ENCODE data around the gene HOATZ.

Gene HOATZ

DNA sequence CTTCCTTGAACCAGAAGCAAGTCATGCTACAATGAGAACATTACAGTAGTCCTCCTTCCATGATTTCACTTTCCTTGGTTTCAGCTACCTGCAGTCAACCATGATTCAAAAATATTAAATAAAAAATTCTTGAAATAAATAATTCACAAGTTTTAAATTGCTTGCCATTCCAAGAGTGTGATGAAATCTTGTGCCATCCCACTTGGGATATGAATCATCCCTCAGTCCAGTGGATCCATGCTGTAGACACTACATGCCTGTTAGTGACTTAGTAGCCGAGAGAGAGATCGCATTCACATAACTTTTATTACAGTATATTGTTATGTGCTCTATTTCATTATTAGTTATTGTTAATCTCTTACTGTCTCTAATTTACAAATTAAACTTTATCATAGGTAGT, 6.0 kb downstream of the HOATZ start:
- Histone ChIP-seq H3K27me3 (ENCODE audit: insufficient read depth, low read length) (0 out of 2 replicates have a peak, but pooled peaks cover 4% of the 10 kb centered on the region), H2AFZ (ENCODE audit: low read length) (no peak overlapping the region), H3K36me3 (ENCODE audit: insufficient read depth, low read length) (no peaks in the 10 kb centered on the region), H3K4me2 (ENCODE audit: low read length) (no peak overlapping the region), H3K4me3 (ENCODE audit: low read depth, low read length, poor library complexity, severe bottlenecking) (no peak overlapping the region), H3K9ac (ENCODE audit: low read length) (no peak overlapping the region), H3K9me3 (ENCODE audit: low read length) (no peaks in the 10 kb centered on the region), H3K27ac (ENCODE audit: low read depth, low read length, poor library complexity, severe bottlenecking) (no peak overlapping the region), H4K20me1 (ENCODE audit: insufficient read depth, low read length) (no peaks in the 10 kb centered on the region), H3K79me2 (ENCODE audit: insufficient read depth, low read length) (no peaks in the 10 kb centered on the region), H3K9me2 (ENCODE audit: low read depth, low read length) (no peaks in the 10 kb centered on the region), H3F3A (ENCODE audit: insufficient read depth, low read length) (no peaks in the 10 kb centered on the region), H3K4me1 (ENCODE audit: insufficient read depth, low read length, severe bottlenecking) (no peaks in the 10 kb centered on the region)
- TF ChIP-seq, protein P1, sequence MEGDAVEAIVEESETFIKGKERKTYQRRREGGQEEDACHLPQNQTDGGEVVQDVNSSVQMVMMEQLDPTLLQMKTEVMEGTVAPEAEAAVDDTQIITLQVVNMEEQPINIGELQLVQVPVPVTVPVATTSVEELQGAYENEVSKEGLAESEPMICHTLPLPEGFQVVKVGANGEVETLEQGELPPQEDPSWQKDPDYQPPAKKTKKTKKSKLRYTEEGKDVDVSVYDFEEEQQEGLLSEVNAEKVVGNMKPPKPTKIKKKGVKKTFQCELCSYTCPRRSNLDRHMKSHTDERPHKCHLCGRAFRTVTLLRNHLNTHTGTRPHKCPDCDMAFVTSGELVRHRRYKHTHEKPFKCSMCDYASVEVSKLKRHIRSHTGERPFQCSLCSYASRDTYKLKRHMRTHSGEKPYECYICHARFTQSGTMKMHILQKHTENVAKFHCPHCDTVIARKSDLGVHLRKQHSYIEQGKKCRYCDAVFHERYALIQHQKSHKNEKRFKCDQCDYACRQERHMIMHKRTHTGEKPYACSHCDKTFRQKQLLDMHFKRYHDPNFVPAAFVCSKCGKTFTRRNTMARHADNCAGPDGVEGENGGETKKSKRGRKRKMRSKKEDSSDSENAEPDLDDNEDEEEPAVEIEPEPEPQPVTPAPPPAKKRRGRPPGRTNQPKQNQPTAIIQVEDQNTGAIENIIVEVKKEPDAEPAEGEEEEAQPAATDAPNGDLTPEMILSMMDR (IDR thresholded peaks at IDR 0.05; ENCODE audit: low read length), result no peak
- TF ChIP-seq EZH2 (IDR thresholded peaks at IDR 0.05; ENCODE audit: borderline replicate concordance, low read length), result no peak

DNA sequence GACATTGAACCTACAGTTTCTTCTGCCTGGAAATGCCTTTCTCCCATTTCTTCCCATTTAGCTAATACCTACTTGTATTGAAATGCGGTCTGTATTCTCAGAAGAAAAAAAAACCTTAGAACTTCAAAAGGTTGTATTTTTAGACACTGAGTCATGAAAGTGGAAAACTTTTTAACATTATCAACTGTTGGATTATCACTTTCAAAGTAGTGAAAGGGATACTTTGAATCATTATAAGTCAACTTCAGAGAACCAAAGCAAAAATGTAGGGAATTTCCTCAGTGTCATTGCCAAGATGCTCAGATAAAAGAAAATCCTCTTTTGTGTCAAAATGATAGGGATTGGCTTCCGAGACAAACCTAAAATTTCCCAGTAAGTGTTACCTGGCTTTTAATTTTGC, 6.6 kb downstream of the HOATZ start:
- no peaks in the 10 kb centered on the region for H3K9me2 ChIP-seq (ENCODE audit: low read depth, low read length)
- H3K9me3 ChIP-seq (ENCODE audit: low read length), result no peaks in the 10 kb centered on the region
- H3F3A ChIP-seq (ENCODE audit: insufficient read depth, low read length), result no peaks in the 10 kb centered on the region
- no peak overlapping the region for H2AFZ ChIP-seq (ENCODE audit: low read length)
- H4K20me1 ChIP-seq (ENCODE audit: insufficient read depth, low read length), result no peaks in the 10 kb centered on the region
- no peak overlapping the region for H3K4me3 ChIP-seq (ENCODE audit: low read depth, low read length, poor library complexity, severe bottlenecking)
- H3K27ac ChIP-seq (ENCODE audit: low read depth, low read length, poor library complexity, severe bottlenecking), result no peak overlapping the region
- no peaks in the 10 kb centered on the region for H3K4me1 ChIP-seq (ENCODE audit: insufficient read depth, low read length, severe bottlenecking)
- no peak overlapping the region for H3K4me2 ChIP-seq (ENCODE audit: low read length)
- no peak overlapping the region for H3K9ac ChIP-seq (ENCODE audit: low read length)
- no peaks in the 10 kb centered on the region for H3K36me3 ChIP-seq (ENCODE audit: insufficient read depth, low read length)
- TF ChIP-seq, protein P1 (IDR thresholded peaks at IDR 0.05; ENCODE audit: low read length), result no peak
- no peak for TF ChIP-seq EZH2 (IDR thresholded peaks at IDR 0.05; ENCODE audit: borderline replicate concordance, low read length)
- H3K27me3 ChIP-seq (ENCODE audit: insufficient read depth, low read length), result 0 out of 2 replicates have a peak, but pooled peaks cover 4% of the 10 kb centered on the region
- H3K79me2 ChIP-seq (ENCODE audit: insufficient read depth, low read length), result no peaks in the 10 kb centered on the region

DNA sequence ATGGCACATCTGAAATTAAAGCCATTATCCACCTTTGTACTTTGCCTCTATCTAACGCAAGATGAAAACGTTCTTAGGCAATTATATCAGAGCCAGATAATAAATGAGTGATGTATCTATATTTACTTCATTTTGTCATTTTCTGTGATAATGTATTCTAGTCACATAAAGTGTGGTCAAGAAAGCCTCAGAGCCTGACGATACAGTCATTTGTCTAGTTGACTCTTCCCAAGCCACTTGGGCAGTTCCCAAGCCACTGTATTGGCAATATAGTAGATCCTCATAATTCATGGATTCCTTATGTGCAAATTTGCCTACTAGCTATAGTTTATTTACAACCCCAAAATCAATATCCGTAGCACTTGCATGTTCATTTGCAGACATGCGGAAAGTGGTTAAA, 7.8 kb downstream of the HOATZ start:
- Histone ChIP-seq H3K9me2 (ENCODE audit: low read depth, low read length) (no peaks in the 10 kb centered on the region), H2AFZ (ENCODE audit: low read length) (no peak overlapping the region), H3K27ac (ENCODE audit: low read depth, low read length, poor library complexity, severe bottlenecking) (no peak overlapping the region), H4K20me1 (ENCODE audit: insufficient read depth, low read length) (no peaks in the 10 kb centered on the region), H3K4me3 (ENCODE audit: low read depth, low read length, poor library complexity, severe bottlenecking) (no peak overlapping the region), H3K79me2 (ENCODE audit: insufficient read depth, low read length) (no peaks in the 10 kb centered on the region), H3K27me3 (ENCODE audit: insufficient read depth, low read length) (peaks cover 4% of the 10 kb centered on the region; the same call in 1 of the 2 replicates), H3K9ac (ENCODE audit: low read length) (no peak overlapping the region), H3K36me3 (ENCODE audit: insufficient read depth, low read length) (no peaks in the 10 kb centered on the region), H3K4me1 (ENCODE audit: insufficient read depth, low read length, severe bottlenecking) (no peaks in the 10 kb centered on the region), H3F3A (ENCODE audit: insufficient read depth, low read length) (no peaks in the 10 kb centered on the region), H3K9me3 (ENCODE audit: low read length) (no peaks in the 10 kb centered on the region), H3K4me2 (ENCODE audit: low read length) (no peak overlapping the region)
- no peak for TF ChIP-seq EZH2 (IDR thresholded peaks at IDR 0.05; ENCODE audit: borderline replicate concordance, low read length)
- TF ChIP-seq, protein P1 (IDR thresholded peaks at IDR 0.05; ENCODE audit: low read length), result no peak
